ENCODE data around the gene NKG7. TPM values are rescaled to one million over a fixed set of nuclear protein-coding genes. Genes with fewer than 3 reads are reported as not detected.

NKG7 gene
- total and polyA plus RNA-seq, 2 of the 13 experiments (the other 11 are each of a cell fraction or from before 2014, with no cell fraction given) = 0.40 TPM; not detected in 1

GRCh38 chr19:51366389-51367254 lies 5.8 kb downstream of the NKG7 start (continued):
- TF ChIP-seq ARID4A (CRISPR knock-in tag; IDR thresholded peaks at IDR 0.05; ENCODE audit: borderline replicate concordance) (no peak; the same call in 1 of the 2 replicates), CREB1 (IDR thresholded peaks at IDR 0.05) (no peak), CREB1 (CRISPR knock-in tag; IDR thresholded peaks at IDR 0.05) (no peak), ZNF703 (CRISPR knock-in tag; IDR thresholded peaks at IDR 0.05; ENCODE audit: borderline replicate concordance) (no peak), PPARG (CRISPR knock-in tag; conservative IDR thresholded peaks at IDR 0.05) (peak; percentile 98), ZNF576 (CRISPR knock-in tag; IDR thresholded peaks at IDR 0.05) (no peak), ZNF724P (CRISPR knock-in tag; IDR thresholded peaks at IDR 0.05; ENCODE audit: borderline replicate concordance) (peak; percentile 72; the same call in 1 of the 2 replicates), SYNCRIP (IDR thresholded peaks at IDR 0.05; ENCODE audit: insufficient read depth, low read depth, low read length) (no peak), SAFB2 (CRISPR knock-in tag; IDR thresholded peaks at IDR 0.05; ENCODE audit: borderline replicate concordance, low read depth) (0 out of 2 replicates have a peak, but pooled peaks have one; percentile 38), ZFP36L2 (CRISPR knock-in tag; IDR thresholded peaks at IDR 0.05) (no peak), ZBTB39 (CRISPR knock-in tag; IDR thresholded peaks at IDR 0.05) (peak; percentile 54; the same call in 1 of the 2 replicates), THYN1 (CRISPR knock-in tag; IDR thresholded peaks at IDR 0.05; ENCODE audit: borderline replicate concordance, low read depth) (no peak), MTERF4 (CRISPR knock-in tag; IDR thresholded peaks at IDR 0.05) (peak; percentile 7; the same call in 1 of the 2 replicates), JDP2 (CRISPR knock-in tag; IDR thresholded peaks at IDR 0.05; ENCODE audit: borderline replicate concordance) (no peak), PRDM10 (CRISPR knock-in tag; IDR thresholded peaks at IDR 0.05; ENCODE audit: low read depth) (no peak)

All from HepG2 (cell line).